ENCODE measurements around the gene SIGLEC9.

The SIGLEC9 gene

GRCh38 chr19:51135986-51136762 is 11.5 kb downstream of the SIGLEC9 start:
- TF ChIP-seq EZH2 (IDR thresholded peaks at IDR 0.05; ENCODE audit: borderline replicate concordance, low read length) (no peak), CTCF (IDR thresholded peaks at IDR 0.05; ENCODE audit: low read length) (no peak)
- H3K36me3 ChIP-seq (ENCODE audit: insufficient read depth, low read length): no peaks in the 10 kb centered on the region
- no peaks in the 10 kb centered on the region for H3K4me1 ChIP-seq (ENCODE audit: insufficient read depth, low read length, severe bottlenecking)
- H2AFZ ChIP-seq (ENCODE audit: low read length): no peak overlapping the region
- no peak overlapping the region for H3K4me3 ChIP-seq (ENCODE audit: low read depth, low read length, poor library complexity, severe bottlenecking)
- no peaks in the 10 kb centered on the region for H3K9me2 ChIP-seq (ENCODE audit: low read depth, low read length)
- no peak overlapping the region for H3K4me2 ChIP-seq (ENCODE audit: low read length)
- H3K27ac ChIP-seq (ENCODE audit: low read depth, low read length, poor library complexity, severe bottlenecking): no peak overlapping the region
- no peak overlapping the region for H3K9ac ChIP-seq (ENCODE audit: low read length)
- no peaks in the 10 kb centered on the region for H3F3A ChIP-seq (ENCODE audit: insufficient read depth, low read length)
- peaks cover 9% of the 10 kb centered on the region; the same call in 1 of the 2 replicates for H3K27me3 ChIP-seq (ENCODE audit: insufficient read depth, low read length)
- H4K20me1 ChIP-seq (ENCODE audit: insufficient read depth, low read length): no peaks in the 10 kb centered on the region
- H3K79me2 ChIP-seq (ENCODE audit: insufficient read depth, low read length): no peaks in the 10 kb centered on the region
- no peaks in the 10 kb centered on the region for H3K9me3 ChIP-seq (ENCODE audit: low read length)

GRCh38 chr19:51136851-51137551 is 12.3 kb downstream of the SIGLEC9 start:
- Histone ChIP-seq H3K36me3 (ENCODE audit: insufficient read depth, low read length) (no peaks in the 10 kb centered on the region), H3K79me2 (ENCODE audit: insufficient read depth, low read length) (no peaks in the 10 kb centered on the region), H3K9me2 (ENCODE audit: low read depth, low read length) (no peaks in the 10 kb centered on the region), H3K9ac (ENCODE audit: low read length) (no peak overlapping the region), H4K20me1 (ENCODE audit: insufficient read depth, low read length) (no peaks in the 10 kb centered on the region), H3F3A (ENCODE audit: insufficient read depth, low read length) (no peaks in the 10 kb centered on the region), H3K4me1 (ENCODE audit: insufficient read depth, low read length, severe bottlenecking) (no peaks in the 10 kb centered on the region), H3K27me3 (ENCODE audit: insufficient read depth, low read length) (peaks cover 13% of the 10 kb centered on the region), H3K4me2 (ENCODE audit: low read length) (no peak overlapping the region), H3K27ac (ENCODE audit: low read depth, low read length, poor library complexity, severe bottlenecking) (no peak overlapping the region), H2AFZ (ENCODE audit: low read length) (no peak overlapping the region), H3K9me3 (ENCODE audit: low read length) (no peaks in the 10 kb centered on the region), H3K4me3 (ENCODE audit: low read depth, low read length, poor library complexity, severe bottlenecking) (no peak overlapping the region)
- no peak for TF ChIP-seq EZH2 (IDR thresholded peaks at IDR 0.05; ENCODE audit: borderline replicate concordance, low read length)
- TF ChIP-seq CTCF (IDR thresholded peaks at IDR 0.05; ENCODE audit: low read length): no peak

GRCh38 chr19:51137792-51138425 is 13.2 kb downstream of the SIGLEC9 start:
- no peak overlapping the region for H3K9ac ChIP-seq (ENCODE audit: low read length)
- H3K4me1 ChIP-seq (ENCODE audit: insufficient read depth, low read length, severe bottlenecking): no peaks in the 10 kb centered on the region
- TF ChIP-seq CTCF (IDR thresholded peaks at IDR 0.05; ENCODE audit: low read length) (no peak), EZH2 (IDR thresholded peaks at IDR 0.05; ENCODE audit: borderline replicate concordance, low read length) (no peak)

More at GRCh38 chr19:51137792-51138425, 13.2 kb downstream of the SIGLEC9 start:
- Histone ChIP-seq H3F3A (ENCODE audit: insufficient read depth, low read length) (no peaks in the 10 kb centered on the region), H2AFZ (ENCODE audit: low read length) (no peak overlapping the region), H3K36me3 (ENCODE audit: insufficient read depth, low read length) (no peaks in the 10 kb centered on the region), H3K27ac (ENCODE audit: low read depth, low read length, poor library complexity, severe bottlenecking) (no peak overlapping the region), H3K4me2 (ENCODE audit: low read length) (no peak overlapping the region), H3K9me2 (ENCODE audit: low read depth, low read length) (no peaks in the 10 kb centered on the region), H3K27me3 (ENCODE audit: insufficient read depth, low read length) (peaks cover 13% of the 10 kb centered on the region), H3K9me3 (ENCODE audit: low read length) (no peaks in the 10 kb centered on the region), H3K4me3 (ENCODE audit: low read depth, low read length, poor library complexity, severe bottlenecking) (no peak overlapping the region), H4K20me1 (ENCODE audit: insufficient read depth, low read length) (no peaks in the 10 kb centered on the region), H3K79me2 (ENCODE audit: insufficient read depth, low read length) (no peaks in the 10 kb centered on the region)
